GM12801 (cell line): ENCODE measurements around the gene SPOCD1.

Experiments used
- TF ChIP-seq, protein P1 (sequence below): IDR thresholded peaks from one replicate; pipeline ENCODE4 v1.5.1; 2011; ENCODE audit warnings: control low read depth; ENCODE audit not compliant: insufficient read length; ENCODE audit errors: extremely low read depth

Gene SPOCD1

DNA sequence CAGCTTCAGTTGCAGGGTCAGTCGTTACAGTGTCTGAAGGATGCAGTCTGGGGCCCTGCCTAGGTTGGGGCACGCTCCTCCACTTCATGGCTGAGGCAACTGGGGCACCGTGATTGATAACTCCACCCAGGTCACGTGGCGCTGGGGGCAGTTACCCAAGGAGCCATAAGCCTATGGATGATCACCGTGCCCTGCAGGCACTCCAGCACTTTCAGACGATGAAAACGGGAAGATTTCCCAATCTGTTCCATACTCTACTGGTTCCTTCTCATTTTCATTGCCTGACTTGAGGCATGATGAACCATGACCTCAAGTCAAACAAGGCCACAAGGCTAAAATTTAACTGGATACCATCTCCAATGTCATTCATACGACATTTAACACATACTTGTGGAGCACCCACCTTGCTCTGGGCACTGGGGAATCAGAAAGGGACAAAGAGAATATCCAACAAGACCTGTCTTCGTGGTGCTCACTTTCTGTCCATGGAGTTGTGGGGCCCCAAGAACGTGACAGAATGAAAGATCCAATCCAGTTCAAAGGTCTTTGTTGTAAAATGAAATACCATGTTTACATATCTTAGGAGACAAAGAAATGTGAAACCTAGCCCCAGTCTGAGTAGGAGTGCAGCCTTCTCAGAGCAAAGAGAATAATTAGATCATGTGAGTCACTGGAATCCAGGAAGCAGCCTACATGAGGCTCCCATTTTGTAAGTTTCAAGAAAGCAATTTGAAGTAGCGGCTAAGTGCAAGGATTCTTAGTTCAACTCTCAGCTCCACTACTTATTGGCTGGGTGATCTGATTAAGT lies 39.4 kb upstream of the SPOCD1 start:
- TF ChIP-seq, protein P1, sequence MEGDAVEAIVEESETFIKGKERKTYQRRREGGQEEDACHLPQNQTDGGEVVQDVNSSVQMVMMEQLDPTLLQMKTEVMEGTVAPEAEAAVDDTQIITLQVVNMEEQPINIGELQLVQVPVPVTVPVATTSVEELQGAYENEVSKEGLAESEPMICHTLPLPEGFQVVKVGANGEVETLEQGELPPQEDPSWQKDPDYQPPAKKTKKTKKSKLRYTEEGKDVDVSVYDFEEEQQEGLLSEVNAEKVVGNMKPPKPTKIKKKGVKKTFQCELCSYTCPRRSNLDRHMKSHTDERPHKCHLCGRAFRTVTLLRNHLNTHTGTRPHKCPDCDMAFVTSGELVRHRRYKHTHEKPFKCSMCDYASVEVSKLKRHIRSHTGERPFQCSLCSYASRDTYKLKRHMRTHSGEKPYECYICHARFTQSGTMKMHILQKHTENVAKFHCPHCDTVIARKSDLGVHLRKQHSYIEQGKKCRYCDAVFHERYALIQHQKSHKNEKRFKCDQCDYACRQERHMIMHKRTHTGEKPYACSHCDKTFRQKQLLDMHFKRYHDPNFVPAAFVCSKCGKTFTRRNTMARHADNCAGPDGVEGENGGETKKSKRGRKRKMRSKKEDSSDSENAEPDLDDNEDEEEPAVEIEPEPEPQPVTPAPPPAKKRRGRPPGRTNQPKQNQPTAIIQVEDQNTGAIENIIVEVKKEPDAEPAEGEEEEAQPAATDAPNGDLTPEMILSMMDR, result no peak

DNA sequence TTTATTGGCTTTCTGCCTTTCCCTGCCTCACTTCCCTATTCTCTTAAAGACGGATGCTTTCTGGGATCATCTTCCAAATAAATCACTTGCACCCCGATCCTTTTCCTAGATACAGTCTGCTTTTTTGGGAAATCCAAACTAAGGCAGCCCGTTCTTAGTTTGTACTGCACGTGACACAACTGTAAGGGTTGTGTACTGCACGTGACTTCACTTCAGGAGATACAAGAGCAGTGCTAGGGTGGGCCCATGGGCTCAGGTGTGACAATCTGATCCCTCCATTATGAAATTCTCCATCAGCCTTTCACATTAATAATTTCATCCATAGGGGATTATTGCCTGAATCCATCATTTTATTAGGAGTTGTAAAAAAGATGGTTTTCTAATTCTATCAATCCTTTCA lies 33.8 kb upstream of the SPOCD1 start:
- TF ChIP-seq, protein P1, result no peak

- TF ChIP-seq, protein P1, result no peak
Observed at GRCh38 chr1:31848381-31848897, 32.6 kb upstream of the SPOCD1 start.

- TF ChIP-seq, protein P1, result no peak
Observed at GRCh38 chr1:31846484-31846883, 30.7 kb upstream of the SPOCD1 start.

DNA sequence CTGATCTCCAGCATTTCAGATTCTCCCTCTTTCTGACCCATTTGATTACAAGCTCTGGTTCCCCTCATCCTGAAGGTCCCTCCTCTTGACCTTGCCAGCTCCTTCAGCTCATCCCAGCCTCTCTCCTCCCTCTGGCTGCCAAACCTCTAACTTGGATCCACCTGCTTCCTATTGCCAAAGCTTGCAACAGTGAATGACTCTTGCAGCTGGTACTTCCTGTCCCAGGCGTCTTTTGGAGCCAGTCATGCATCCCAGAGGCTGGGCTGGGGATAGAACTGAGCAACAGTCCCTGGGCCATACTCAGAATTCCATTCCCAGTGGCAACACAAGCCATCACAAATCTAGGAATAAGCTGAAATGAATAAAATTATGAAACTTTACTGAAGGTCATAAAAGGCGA lies 27.7 kb upstream of the SPOCD1 start:
- TF ChIP-seq, protein P1, result no peak

DNA sequence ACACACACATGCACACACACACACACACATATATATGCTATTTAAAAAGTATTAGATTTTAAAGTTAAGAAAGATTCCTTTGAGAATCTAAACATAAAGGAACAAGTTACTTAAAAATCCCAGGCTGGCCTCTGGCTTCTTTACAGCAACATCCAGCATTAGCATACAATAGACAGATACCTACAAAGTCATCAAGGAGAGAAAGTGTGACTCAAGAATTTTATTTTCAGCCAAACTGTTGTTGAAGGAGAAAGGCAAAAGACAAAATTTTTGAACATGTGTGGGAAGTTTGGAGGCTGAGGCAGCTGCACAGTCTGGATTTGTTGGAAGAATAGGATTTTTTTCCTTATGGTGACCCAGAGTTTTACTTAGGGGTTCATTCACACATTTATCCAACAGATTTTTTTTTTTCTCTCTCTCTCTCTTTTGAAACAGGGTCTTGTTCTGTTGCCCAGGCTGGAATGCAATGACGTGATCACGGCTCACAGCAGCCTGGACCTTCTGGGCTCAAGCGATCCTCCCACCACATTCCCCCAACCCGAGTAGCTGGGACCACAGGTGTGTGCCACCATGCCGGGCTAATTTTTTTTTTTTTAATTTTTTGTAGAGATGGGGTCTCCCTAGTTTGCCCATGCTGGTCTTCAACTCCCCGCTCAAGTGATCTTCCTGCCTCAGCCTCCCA lies 24.0 kb upstream of the SPOCD1 start:
- TF ChIP-seq, protein P1, result no peak

GRCh38 chr1:31837451-31838158 lies 21.8 kb upstream of the SPOCD1 start:
- TF ChIP-seq, protein P1, result no peak
